Stimulated activated CD4-positive, alpha-beta T cell treated with anti-CD3 and anti-CD28 coated beads, Interleukin-15, amount 100 ng/mL, for 1 hour (primary cell): ENCODE results near the gene BDNF.
"Not testable (repeated sequence)": the region's sequence is repeated elsewhere in the genome, so short reads cannot be mapped to it uniquely, and the experiment has no call there.

ENCODE experiments used
- DNase-seq, 2 donors: peaks; one replicate each; pipeline ENCODE4 v3.0.0-alpha.2; 2020; ENCODE audit warnings: low read depth in 1 of 2, low spot score in 1 of 2

BDNF gene

DNA sequence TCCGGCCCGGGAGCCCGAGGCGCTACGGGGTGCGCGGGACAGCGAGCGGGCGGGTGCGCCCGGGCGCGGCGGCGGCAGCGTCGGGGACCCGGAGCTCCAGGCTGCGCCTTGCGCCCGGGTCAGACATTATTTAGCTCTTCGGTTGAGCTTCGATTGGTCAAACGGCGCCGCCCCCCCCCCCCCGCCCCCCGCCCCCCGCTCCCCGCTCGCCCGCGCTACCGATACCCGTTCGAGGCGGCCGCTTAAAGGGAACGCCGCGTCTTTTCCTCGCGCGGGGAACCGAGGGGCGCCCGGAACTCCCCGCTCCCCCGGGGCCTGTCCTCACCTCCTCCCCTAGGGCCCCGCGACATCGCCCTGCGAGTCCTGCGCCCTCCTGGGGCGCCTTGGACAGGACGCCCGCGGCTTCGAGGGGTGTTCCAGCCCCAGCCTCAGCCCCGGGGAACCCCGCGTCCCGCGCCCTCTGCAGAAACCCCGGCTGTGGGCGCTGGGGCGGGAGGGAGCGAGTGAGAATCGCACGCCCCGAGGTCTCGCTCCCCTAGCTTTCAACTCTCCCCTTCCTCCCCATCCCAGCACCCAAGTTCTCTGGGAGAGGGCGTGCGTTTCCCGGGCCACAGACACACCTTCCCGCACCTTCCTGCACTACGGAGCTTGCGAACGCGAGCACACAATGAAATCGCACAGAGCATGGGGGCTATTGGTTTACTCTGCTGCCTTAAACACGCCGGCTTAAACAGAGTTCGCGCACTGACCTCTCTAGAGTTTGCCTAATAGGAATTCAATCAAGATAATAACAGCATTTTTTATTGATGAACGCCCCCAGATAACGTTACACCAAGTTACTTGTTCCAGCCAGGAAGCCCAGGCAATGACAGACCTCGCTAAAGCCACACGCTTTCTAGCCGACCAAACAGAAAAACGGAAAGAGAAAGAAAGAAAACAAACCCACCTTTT lies at the start of gene BDNF:
TSS of gene BDNF (minus strand) at position 105 of the 951 bp plus-strand sequence. CDS start 41,891 bp downstream, outside the sequence.
- no peak for DNase-seq

DNA sequence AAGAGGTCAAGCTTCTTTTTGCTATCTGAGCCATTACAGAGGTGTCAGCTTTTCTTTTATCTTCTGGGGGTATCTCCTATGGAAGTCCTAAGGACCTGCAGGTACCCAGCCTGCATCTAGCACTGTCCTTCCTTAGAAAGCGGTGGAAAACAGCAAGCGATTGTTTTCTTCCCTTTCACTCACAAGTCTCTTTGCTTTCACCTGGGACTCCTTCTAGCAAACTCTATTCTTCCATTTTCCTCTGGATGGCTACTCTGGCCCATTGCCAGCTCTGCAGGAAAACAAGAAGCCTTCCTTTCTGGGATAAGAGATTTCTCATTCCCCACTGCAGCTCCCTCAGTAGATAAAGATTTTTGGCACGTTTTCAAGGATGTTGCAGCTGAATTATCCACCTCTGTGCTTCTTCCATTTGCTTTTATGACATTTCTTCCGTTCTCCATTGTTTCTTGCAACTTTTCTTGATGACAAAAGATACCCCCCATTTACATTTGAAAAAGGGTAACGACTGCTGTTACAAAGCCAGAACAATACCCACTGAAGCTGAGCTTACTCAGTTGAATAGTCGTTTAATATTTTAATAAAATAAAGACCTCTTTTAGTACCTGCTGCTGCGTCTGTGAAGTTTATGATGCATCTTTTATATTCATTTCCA lies 40.2 kb upstream of the BDNF start:
- no peak for DNase-seq

DNA sequence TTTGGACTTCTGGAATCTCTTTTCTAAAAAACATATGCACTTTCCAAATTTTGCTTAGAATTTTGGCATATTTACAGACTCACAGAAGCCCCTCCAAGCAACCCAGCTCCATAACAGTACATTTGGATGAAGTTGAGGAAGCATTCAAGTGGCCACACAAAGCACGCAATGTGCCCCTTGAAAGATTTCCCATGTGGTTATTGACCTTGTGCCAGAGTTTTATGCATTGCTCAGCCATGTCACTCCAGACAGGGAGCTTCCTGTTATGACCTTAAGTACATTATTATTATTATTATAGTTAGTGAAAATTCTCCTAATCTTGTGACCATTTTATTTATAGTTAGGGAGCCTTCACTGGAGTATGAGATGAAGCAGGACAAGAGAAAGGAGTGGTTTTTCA lies 35.0 kb upstream of the BDNF start:
- no peak for DNase-seq

DNA sequence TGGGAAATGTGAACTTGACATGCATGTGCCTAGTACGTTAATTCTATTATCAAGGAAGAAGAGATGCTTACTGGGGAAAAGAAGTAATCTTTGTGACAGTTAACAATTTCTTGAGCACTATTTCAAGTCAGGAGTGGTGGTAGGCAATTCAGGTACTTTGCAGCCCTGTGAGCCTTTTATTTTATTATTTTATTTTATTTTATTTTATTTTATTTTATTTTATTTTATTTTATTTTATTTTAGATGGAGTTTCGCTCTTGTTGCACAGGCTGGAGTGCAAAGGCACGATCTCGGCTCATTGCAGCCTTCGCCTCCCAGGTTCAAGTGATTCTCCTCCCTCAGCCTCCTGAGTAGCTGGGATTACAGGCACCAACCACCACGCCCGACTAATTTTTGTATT lies 31.5 kb upstream of the BDNF start:
- DNase-seq = not testable (repeated sequence)

DNA sequence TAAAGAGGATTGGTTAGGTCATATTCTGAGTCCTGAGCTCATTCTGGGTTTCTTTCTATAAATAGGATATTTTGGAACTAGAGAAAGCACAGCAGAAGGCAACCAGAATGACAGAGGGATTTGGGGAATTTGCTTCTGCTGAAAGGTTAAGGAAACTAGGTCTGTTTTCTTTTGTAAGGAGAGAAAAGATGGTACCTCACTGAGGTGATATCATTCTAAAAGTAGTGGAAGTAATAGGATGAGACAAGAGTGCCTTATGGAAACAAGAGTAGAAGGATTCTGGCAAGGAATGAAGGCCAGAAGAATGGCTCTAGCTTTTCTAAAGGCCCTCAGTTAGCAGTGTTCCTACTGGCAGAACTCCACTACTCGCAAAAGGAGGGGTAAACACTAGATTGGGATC lies 26.7 kb upstream of the BDNF start:
- DNase-seq = no peak

DNA sequence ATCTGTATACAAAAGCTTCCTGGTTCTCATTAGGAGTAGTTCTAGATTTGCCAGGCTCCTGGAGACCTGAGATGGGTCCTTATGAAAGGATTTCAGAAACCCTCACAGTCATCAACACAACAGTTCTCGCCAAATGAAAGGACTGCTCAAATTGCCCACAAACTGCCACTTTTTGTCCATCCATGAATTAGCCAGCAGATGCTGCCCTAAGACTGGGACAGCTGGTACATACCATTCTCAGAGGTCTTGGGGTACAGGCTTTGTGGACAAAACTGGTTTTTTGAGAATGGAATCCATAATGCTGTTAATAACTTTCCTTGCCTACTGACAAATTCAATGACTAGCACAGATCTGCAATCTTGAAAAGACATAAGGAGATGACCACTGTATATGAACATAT lies 23.4 kb upstream of the BDNF start:
- DNase-seq = no peak

GRCh38 chr11:27722953-27723344 lies 22.7 kb upstream of the BDNF start:
- no peak for DNase-seq

DNA sequence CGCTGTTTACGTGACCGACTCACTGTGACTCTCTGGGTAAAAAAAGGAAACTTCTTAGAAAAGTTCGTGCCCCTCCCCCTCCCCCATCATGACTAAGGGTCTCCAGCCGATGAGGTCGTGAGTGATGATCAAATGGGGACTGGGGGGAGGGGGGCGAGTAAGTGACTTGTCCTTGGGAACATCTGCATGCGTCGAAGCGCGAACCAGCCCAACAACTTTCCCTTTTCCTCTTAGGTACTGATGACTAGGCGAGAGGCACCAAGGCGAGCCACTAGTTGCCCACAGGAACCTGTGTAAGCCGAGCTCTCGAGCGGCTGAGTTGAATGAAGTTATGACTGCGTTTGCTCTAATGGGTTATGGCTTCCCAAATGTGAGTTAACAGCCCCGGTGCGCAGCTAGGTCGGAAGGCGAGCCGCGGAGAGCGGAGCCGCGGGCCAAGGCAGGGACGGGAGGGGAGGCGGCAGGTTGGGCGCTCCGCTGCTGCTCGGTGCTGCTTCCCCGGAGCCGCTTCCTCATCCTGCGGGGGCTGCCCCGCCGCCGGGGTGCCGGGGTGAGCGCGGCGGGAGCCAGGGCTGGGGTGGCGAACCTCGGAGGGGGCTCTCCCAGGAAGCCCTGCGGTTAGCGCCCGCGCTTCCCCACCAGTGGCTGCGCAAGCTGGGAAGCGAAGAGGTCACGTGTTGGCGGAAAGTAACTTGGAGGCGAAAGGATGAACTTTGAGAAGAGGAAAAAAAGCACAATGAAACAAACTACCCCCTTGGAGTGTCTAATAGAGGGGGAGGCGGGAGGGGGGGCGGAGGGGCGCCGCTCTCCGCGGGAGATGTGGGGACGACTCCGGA lies 22.1 kb upstream of the BDNF start:
- DNase-seq = no peak

DNA sequence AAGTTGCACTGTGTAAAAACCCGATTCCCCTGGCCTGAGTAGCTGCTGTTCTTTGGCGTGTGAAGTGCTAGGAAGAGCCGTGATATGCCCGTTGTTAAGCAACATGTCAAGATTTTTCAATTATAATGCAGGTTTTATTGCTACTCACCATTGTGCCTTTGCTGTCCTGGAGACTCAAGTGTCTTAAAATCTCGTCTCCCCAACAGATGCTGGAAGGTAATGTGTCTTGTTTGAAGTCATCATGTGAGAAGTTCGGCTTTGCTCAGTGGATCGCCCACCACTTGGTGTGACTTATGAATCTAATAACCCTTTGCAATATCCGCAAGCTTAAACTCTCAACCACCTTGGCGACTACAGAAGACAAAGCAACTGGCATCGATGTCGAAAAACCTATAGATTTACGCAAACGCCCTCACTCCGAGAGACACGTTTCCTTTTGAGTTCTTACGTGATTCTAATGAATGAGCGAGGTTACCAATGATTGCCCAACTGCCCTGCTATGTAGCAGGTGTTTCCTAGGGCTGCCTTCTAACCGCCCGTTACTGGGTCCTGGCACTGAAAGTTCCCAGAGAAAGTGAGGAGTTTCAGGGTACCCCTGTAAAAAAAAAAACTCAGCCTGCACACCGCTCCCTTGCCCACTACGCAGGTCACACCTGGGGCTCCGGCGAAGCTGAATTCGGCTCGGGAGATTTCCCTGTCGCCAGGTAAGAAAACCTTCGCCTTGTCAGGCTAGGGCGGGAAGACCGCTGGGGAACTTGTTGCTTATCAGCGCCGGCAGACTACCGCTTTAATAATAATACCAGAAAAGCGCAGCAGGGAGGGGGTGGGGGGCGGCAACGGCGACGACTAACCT lies 21.2 kb upstream of the BDNF start:
- DNase-seq = no peak

GRCh38 chr11:27720277-27720830 lies 20.1 kb upstream of the BDNF start:
- no peak for DNase-seq

DNA sequence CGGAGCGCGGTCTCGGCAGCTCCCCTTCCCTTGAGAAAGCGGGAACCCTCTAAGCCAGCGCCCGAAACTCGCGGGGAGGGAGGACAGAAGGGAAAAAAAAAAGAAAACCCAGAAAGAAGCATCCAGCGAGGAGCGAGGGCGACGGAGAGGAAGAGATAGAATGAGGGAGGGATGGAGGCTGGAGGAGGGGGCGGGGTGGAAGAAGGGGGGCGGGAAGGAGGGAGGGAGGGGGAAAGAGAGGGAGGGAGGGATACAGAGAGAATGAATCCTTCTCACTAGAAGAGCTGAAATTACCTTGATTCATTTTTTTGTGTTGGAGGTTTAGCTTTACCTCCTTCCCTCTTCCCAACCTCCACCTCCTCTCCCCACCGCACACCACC lies 19.3 kb upstream of the BDNF start:
- DNase-seq = no peak

GRCh38 chr11:27718863-27719545 lies 18.7 kb upstream of the BDNF start:
- no peak for DNase-seq

- DNase-seq = no peak
Observed at GRCh38 chr11:27718346-27718862, 18.1 kb upstream of the BDNF start.

GRCh38 chr11:27717801-27718229 lies 17.6 kb upstream of the BDNF start:
- DNase-seq = no peak

GRCh38 chr11:27717377-27717776 lies 17.1 kb upstream of the BDNF start:
- DNase-seq = no peak

DNA sequence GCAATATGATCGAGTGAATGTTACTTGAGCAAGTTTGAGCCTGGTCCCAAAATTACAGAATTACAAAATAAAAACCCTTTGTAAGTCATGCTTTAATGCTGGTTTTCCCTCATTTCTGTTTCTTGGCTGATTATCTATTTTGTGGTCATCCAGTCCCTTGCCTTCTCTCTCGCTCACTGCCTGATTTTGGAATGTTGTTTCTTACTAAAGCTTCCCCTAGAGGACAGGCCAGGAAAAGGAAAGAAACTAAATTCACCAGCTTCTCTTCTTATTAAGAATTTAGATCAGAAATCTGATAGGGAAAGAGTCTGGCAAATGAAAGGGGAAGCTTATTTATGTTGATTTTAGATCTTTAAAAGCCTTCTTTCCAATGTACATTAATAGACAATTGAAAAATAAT lies 16.6 kb upstream of the BDNF start:
- DNase-seq = no peak

DNA sequence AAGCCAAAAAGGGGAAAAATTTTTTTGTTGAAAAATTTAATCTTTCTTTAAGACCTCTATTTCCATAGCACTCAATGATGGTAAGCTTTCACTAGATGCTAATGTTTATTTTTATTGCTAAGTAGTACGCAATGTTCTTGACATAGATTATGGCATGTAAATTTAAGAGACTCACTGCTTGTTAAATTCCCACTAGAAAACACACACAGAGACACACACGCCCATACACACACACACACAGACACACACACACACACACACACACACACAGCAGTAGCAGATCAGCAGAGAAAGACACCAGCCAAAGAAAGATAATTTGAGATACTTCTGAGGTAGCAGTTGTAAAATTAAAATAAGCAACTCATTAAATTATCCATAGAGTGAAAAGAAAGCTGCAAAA lies 16.0 kb upstream of the BDNF start:
- DNase-seq = no peak

DNA sequence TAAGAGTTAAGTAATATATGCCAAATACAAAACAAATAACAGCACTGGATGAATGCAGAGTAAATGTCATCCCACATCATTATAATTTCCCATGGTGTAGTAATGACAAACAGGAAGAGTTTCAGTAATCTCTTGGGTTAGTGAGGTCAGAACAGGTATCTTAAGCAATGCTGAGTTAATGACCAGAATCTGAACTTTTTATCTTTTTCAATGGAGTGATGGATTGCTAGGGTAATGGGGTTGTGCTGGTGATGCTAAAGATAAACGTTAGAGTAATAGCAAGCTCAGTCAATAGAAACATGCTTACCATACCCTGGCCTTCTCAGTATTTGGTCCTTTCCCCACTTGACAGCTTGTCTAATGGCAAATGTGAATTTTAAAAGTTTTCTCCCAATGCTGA lies 11.5 kb upstream of the BDNF start:
- no peak for DNase-seq

- DNase-seq = no peak
Observed at GRCh38 chr11:27710536-27710935, 10.3 kb upstream of the BDNF start.

- no peak for DNase-seq
Observed at GRCh38 chr11:27707676-27708075, 7.4 kb upstream of the BDNF start.
